Stimulated activated naive CD8-positive, alpha-beta T cell treated with anti-CD3 and anti-CD28 coated beads, Interleukin-15, Interleukin-2, amounts not matched to agents 100 ng/mL and 50 ng/mL, for 24 hours (primary cell): ENCODE results near the gene NFXL1.
"Not testable (repeated sequence)": the region's sequence is repeated elsewhere in the genome, so short reads cannot be mapped to it uniquely, and the experiment has no call there.

ENCODE experiments used
- H3K27ac Mint-ChIP-seq: one replicate; pipeline ENCODE4 v1.8.0; 2021; ENCODE audit warnings: mild to moderate bottlenecking, mixed read lengths
- H3K27me3 Mint-ChIP-seq: one replicate; pipeline ENCODE4 v1.8.0; 2021; ENCODE audit warnings: mixed read lengths
- H3K36me3 Mint-ChIP-seq: one replicate; pipeline ENCODE4 v1.8.0; 2021; ENCODE audit warnings: low read depth, mixed read lengths
- H3K4me1 Mint-ChIP-seq: one replicate; pipeline ENCODE4 v1.8.0; 2021; ENCODE audit warnings: low read depth, mixed read lengths
- H3K4me3 Mint-ChIP-seq: one replicate; pipeline ENCODE4 v1.8.0; 2021; ENCODE audit warnings: mild to moderate bottlenecking, mixed read lengths
- H3K9me3 Mint-ChIP-seq: one replicate; pipeline ENCODE4 v1.8.0; 2021; ENCODE audit warnings: mixed read lengths

Gene NFXL1

GRCh38 chr4:47914220-47914925 is at the start of gene NFXL1:
TSS of gene NFXL1 (minus strand) at chr4:47914583. CDS start at chr4:47914203, 380 bp downstream.
- Mint-ChIP-seq H3K27me3 (no peaks in the 10 kb centered on the region), H3K4me1 (peaks cover 44% of the 10 kb centered on the region), H3K9me3 (no peaks in the 10 kb centered on the region), H3K4me3 (peak within 1 kb of the TSS; percentile 88), H3K36me3 (peaks cover 27% of the 10 kb centered on the region), H3K27ac (peak within 1 kb of the TSS; percentile 98)

- Mint-ChIP-seq H3K27me3 (peaks cover 4% of the 10 kb centered on the region), H3K9me3 (no peaks in the 10 kb centered on the region), H3K4me3 (no peak overlapping the region), H3K4me1 (no peaks in the 10 kb centered on the region), H3K27ac (no peak overlapping the region), H3K36me3 (no peaks in the 10 kb centered on the region)
These were observed 40.3 kb upstream of the NFXL1 start for GRCh38 chr4:47954677-47955076.

- Mint-ChIP-seq H3K27me3 (peaks cover 4% of the 10 kb centered on the region), H3K36me3 (no peaks in the 10 kb centered on the region), H3K9me3 (no peaks in the 10 kb centered on the region), H3K27ac (no peak overlapping the region), H3K4me3 (no peak overlapping the region), H3K4me1 (no peaks in the 10 kb centered on the region)
These were observed 39.9 kb upstream of the NFXL1 start for GRCh38 chr4:47954245-47954644.

- Mint-ChIP-seq H3K36me3 (no peaks in the 10 kb centered on the region), H3K4me1 (no peaks in the 10 kb centered on the region), H3K4me3 (no peak overlapping the region), H3K27me3 (peaks cover 4% of the 10 kb centered on the region), H3K27ac (no peak overlapping the region), H3K9me3 (no peaks in the 10 kb centered on the region)
These were observed 31.7 kb upstream of the NFXL1 start for GRCh38 chr4:47945930-47946726.

- H3K27ac Mint-ChIP-seq, result no peak overlapping the region
- no peaks in the 10 kb centered on the region for H3K27me3 Mint-ChIP-seq
- no peaks in the 10 kb centered on the region for H3K4me1 Mint-ChIP-seq
- no peaks in the 10 kb centered on the region for H3K9me3 Mint-ChIP-seq
- H3K4me3 Mint-ChIP-seq, result no peak overlapping the region
- no peaks in the 10 kb centered on the region for H3K36me3 Mint-ChIP-seq
These were observed 27.9 kb upstream of the NFXL1 start for GRCh38 chr4:47942081-47942819.

GRCh38 chr4:47939456-47939855 is 25.1 kb upstream of the NFXL1 start:
- no peaks in the 10 kb centered on the region for H3K36me3 Mint-ChIP-seq

GRCh38 chr4:47936336-47936735 is 22.0 kb upstream of the NFXL1 start:
- no peaks in the 10 kb centered on the region for H3K4me1 Mint-ChIP-seq
- H3K27me3 Mint-ChIP-seq, result no peaks in the 10 kb centered on the region
- H3K9me3 Mint-ChIP-seq, result no peaks in the 10 kb centered on the region
- H3K4me3 Mint-ChIP-seq, result no peak overlapping the region
- H3K27ac Mint-ChIP-seq, result no peak overlapping the region
- no peaks in the 10 kb centered on the region for H3K36me3 Mint-ChIP-seq

More at GRCh38 chr4:47939456-47939855, 25.1 kb upstream of the NFXL1 start:
- H3K4me3 Mint-ChIP-seq, result no peak overlapping the region
- no peaks in the 10 kb centered on the region for H3K27me3 Mint-ChIP-seq
- no peaks in the 10 kb centered on the region for H3K4me1 Mint-ChIP-seq
- H3K27ac Mint-ChIP-seq, result no peak overlapping the region
- no peaks in the 10 kb centered on the region for H3K9me3 Mint-ChIP-seq

GRCh38 chr4:47933840-47934239 is 19.5 kb upstream of the NFXL1 start:
- H3K4me3 Mint-ChIP-seq, result no peak overlapping the region
- no peaks in the 10 kb centered on the region for H3K36me3 Mint-ChIP-seq
- H3K27me3 Mint-ChIP-seq, result no peaks in the 10 kb centered on the region
- H3K4me1 Mint-ChIP-seq, result peaks cover 7% of the 10 kb centered on the region
- H3K27ac Mint-ChIP-seq, result no peak overlapping the region
- H3K9me3 Mint-ChIP-seq, result no peaks in the 10 kb centered on the region

GRCh38 chr4:47930971-47931804 is 16.8 kb upstream of the NFXL1 start:
- no peaks in the 10 kb centered on the region for H3K36me3 Mint-ChIP-seq
- no peak overlapping the region for H3K4me3 Mint-ChIP-seq
- no peaks in the 10 kb centered on the region for H3K9me3 Mint-ChIP-seq
- peaks cover 13% of the 10 kb centered on the region for H3K4me1 Mint-ChIP-seq
- no peak overlapping the region for H3K27ac Mint-ChIP-seq
- peaks cover 18% of the 10 kb centered on the region for H3K27me3 Mint-ChIP-seq

GRCh38 chr4:47929682-47930201 is 15.4 kb upstream of the NFXL1 start:
- H3K27ac Mint-ChIP-seq, result no peak overlapping the region
- H3K4me1 Mint-ChIP-seq, result peaks cover 13% of the 10 kb centered on the region
- peaks cover 27% of the 10 kb centered on the region for H3K27me3 Mint-ChIP-seq
- H3K9me3 Mint-ChIP-seq, result no peaks in the 10 kb centered on the region
- H3K36me3 Mint-ChIP-seq, result no peaks in the 10 kb centered on the region
- H3K4me3 Mint-ChIP-seq, result no peak overlapping the region

- Mint-ChIP-seq H3K36me3 (no peaks in the 10 kb centered on the region), H3K9me3 (no peaks in the 10 kb centered on the region), H3K27ac (no peak overlapping the region), H3K4me1 (peaks cover 13% of the 10 kb centered on the region), H3K27me3 (peaks cover 27% of the 10 kb centered on the region), H3K4me3 (peak overlapping the region; percentile 40)
These were observed 12.4 kb upstream of the NFXL1 start for GRCh38 chr4:47926667-47927258.

- H3K36me3 Mint-ChIP-seq, H3K27ac Mint-ChIP-seq, H3K4me1 Mint-ChIP-seq, H3K9me3 Mint-ChIP-seq, H3K4me3 Mint-ChIP-seq: not testable (repeated sequence)
- H3K27me3 Mint-ChIP-seq, result peaks cover 23% of the 10 kb centered on the region
These were observed 8.9 kb upstream of the NFXL1 start for GRCh38 chr4:47923261-47923608.

GRCh38 chr4:47922436-47923260 is 8.3 kb upstream of the NFXL1 start:
- H3K27me3 Mint-ChIP-seq, result peaks cover 18% of the 10 kb centered on the region
- H3K27ac Mint-ChIP-seq, H3K9me3 Mint-ChIP-seq, H3K4me3 Mint-ChIP-seq, H3K36me3 Mint-ChIP-seq, H3K4me1 Mint-ChIP-seq: not testable (repeated sequence)
